Measurements from ENCODE around the gene NUTF2.
A peak's percentile ranks its signal among the peaks of the same experiment; 100 is the strongest.
"Not testable (repeated sequence)": the region's sequence is repeated elsewhere in the genome, so short reads cannot be mapped to it uniquely, and the experiment has no call there.

Gene NUTF2

DNA sequence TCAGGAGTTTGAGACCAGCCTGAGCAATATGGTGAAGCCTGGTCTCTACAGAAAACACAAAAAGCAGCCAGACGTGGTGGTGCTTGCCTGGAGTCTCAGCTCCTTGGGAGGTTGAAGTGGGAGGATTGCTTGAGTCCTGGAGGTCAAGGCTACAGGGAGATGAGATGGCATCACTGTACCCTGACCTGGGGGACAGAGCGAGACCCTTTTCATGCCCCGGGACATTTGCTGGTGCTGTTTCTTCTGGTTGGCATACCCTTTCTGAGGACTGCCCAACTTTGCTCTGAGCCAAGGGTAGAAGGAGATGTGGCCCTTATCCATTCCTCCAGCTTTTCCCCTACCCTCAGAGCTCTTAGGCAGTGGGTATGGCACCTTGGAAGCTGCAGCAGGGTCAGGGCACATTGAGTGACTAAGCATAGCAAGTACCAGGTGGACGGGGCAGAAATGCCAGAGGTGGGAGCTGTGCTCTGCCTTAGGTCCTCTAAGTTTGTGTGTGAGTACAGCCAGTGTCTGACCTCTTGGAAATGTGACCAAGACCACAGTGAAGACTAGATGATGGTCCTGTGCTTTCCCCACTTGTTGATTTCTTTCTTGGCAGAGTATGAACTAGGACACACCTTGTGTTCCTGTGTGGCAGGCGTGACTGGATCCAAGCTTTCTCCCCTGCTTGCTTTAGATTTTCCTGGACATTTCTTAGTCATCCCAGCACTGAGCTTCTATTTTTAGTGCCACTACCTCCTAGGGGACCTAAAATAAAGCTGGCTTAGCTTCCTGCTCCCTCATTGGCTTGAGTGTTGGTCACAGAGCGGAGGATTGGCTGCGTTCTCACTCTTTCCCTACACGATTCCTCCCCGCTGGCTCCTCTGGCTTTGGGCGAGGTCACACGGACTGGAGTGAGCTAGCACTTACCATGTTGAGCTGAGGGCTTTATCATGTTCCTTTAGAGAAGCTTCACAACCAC, 16.2 kb downstream of the NUTF2 start:
- DNase-seq (ENCODE audit: low read depth in 2 of 2, low spot score in 1 of 2), result no peak

DNA sequence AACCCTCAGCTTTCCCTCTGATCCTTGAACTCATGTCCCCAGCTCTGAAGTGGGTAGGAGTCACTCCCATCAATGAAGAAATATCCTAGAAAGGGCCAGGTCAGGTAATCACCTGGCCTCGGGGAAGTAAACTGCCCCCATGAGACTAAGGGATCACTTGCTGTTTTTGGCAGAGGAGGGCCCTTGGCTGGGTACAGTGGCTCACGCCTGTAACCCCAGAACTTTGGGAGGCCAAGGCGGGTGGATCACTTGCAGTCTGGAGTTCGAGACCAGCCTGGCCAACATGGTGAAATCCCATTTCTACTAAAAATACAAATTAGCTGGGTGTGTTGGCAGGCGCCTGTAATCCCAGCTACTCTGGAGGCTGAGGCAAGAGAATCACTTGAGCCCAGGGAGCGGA, 17.3 kb downstream of the NUTF2 start:
- DNase-seq (ENCODE audit: low read depth in 2 of 2, low spot score in 1 of 2), result not testable (repeated sequence)

DNA sequence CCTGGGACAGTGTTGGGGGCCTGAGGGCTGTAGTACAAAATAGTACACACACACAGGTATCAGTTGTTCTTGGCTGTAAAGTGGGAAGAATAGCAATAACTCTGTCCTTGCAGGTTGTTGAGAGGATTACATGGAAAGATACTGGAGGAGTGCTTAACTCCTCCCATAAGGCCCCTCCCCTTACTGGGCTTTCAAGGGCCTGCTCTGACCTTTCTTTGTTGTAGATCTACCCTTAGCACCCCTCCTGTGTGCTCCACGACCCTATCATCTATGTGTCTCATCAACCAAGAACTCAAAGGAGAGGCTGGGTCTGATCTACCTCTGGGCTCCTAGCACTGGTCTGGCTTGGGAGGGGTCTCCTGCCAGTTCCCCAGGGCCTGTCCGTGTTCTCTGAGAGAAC, 17.9 kb downstream of the NUTF2 start:
- no peak for DNase-seq (ENCODE audit: low read depth in 2 of 2, low spot score in 1 of 2)

DNA sequence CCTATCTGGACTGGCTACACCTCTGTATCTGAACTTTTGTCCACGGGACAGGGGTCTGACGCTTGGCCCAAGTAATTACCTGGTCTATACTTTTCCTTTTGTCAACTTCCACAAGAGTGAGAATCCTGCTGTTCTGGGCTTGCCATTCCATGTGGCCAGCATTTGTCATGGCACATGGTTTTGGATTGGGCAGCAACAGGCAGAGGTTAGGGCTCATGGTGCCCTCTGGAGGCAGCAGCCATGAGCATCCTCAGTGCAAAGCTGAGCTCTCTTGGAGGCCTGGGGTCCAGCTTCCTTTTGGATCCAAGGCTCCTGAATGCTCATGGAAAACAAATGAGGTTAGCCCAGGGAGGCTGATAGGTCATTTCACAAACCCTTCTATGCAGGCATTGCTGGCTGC, 18.6 kb downstream of the NUTF2 start:
- DNase-seq (ENCODE audit: low read depth in 2 of 2, low spot score in 1 of 2), result no peak

DNA sequence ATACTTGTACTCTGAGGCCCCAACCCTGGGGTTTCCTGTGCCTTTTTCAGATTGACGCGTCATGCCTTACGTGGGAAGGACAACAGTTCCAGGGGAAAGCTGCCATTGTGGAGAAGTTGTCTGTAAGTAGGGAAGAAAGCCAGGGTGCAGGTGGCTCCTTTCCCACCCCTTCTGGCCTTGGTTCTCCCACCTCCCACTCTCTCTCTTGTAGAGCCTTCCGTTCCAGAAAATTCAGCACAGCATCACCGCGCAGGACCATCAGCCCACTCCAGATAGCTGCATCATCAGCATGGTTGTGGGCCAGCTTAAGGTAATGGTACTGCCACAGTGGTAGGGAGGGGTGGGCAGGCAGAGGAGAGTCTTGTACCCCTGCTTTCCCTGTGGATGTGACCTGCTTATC, 21.6 kb downstream of the NUTF2 start:
- DNase-seq (ENCODE audit: low read depth in 2 of 2, low spot score in 1 of 2), result no peak

DNA sequence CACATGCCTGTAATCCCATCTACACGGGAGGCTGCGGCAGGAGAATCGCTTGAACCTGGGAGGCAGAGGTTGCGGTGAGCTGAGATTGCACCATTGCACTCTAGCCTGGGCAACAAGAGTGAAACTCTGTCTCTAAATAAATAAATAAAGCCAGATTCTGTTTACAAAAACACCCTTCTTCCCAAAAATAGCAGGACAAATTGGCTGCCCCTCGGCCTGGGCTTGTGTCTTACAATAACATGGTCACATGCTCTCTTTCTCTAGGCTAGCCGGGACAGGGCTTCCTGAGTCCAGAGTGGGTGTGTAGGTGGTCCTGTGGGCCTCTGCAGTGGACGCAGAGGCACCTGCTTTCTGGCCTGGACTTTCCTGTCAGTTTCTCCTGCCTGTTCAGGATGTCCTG, 22.9 kb downstream of the NUTF2 start:
- no peak for DNase-seq (ENCODE audit: low read depth in 2 of 2, low spot score in 1 of 2)

DNA sequence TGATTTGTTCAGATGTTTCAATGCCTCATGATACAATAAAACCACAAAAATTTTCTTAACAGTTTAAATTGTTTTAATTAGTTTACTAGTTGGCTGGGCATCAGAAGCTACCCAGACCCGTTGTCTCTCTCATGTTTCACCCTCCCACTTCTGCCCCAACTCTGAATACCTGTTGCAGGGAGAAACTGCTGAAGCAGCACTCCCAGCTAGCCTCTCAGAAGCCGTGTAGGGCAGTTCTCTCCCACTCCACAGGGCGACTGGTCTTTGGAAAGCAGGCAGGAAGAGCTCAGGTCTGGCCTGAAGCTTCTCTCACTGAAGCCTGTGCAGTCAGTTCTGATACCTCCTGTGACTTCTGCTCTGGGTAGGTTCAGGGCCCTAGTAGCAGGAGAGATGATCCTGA, 24.5 kb downstream of the NUTF2 start:
- no peak for DNase-seq (ENCODE audit: low read depth in 2 of 2, low spot score in 1 of 2)

DNA sequence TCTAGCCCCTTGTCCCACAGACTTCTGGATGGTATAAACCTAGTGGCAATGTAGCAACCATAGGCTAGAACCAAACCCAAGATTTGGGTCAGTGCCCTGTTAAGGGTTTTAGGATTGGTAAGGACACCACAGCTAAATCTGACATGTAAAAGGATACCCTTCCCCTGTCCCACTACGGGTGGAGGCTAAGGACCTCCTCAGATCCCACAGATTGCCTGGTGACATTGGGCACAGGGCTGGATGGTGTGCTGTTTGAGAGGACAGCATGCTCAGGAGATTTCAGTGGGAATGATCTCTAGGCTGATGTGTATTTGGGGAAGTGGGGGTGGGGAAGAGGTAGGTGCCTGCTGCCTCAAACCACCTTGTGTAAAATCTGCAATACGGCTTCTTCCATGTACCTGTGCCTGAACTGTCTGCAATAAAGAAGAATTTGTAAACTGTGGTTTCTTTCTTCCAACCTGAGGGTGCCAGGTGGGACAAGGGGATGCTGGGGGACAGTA, 25.4 kb downstream of the NUTF2 start:
- DNase-seq (ENCODE audit: low read depth in 2 of 2, low spot score in 1 of 2), result no peak

DNA sequence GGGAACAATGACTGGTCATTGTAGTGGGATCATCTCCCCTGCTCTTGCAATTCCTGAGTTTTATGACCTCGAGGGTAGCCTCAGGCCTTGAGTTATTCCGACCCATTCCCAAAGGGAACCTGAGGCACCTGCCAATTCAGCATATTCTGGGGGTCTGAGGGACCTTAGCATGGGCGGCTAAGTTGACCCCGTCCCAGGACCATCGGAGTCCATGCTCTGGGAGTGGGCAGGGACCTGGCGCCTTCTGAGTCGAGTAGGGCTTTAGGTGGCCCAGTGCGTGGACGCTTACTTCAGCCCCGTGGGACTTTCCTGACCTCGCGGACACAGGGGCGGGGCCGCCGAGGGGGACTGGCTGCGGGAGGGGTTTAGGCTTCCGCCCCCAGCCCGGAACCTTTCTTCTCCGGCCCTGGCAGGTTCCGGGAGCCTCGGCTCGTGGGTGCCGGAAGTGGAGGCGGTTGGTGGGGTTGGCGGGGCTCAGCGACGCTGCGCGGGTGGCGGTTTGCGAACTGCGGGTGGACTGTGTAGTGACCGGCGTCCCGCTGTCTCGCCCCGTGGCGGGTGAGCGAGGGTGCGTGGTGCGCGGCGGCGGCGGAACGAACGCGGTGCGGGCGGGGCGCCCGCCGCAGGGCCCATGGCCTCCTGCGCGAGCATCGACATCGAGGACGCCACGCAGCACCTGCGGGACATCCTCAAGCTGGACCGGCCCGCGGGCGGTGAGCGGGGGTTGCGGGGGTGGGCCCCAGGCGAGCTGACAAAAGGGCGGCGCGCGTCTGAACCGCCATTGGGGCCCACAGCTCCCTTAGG, 26.1 kb downstream of the NUTF2 start, which contains the start of gene EDC4:
TSS of gene EDC4 (plus strand) at position 422 of the 804 bp plus-strand sequence. CDS start at position 632, 210 bp downstream.
- peak; percentile 72 to 80 for DNase-seq (ENCODE audit: low read depth in 2 of 2, low spot score in 1 of 2)

DNA sequence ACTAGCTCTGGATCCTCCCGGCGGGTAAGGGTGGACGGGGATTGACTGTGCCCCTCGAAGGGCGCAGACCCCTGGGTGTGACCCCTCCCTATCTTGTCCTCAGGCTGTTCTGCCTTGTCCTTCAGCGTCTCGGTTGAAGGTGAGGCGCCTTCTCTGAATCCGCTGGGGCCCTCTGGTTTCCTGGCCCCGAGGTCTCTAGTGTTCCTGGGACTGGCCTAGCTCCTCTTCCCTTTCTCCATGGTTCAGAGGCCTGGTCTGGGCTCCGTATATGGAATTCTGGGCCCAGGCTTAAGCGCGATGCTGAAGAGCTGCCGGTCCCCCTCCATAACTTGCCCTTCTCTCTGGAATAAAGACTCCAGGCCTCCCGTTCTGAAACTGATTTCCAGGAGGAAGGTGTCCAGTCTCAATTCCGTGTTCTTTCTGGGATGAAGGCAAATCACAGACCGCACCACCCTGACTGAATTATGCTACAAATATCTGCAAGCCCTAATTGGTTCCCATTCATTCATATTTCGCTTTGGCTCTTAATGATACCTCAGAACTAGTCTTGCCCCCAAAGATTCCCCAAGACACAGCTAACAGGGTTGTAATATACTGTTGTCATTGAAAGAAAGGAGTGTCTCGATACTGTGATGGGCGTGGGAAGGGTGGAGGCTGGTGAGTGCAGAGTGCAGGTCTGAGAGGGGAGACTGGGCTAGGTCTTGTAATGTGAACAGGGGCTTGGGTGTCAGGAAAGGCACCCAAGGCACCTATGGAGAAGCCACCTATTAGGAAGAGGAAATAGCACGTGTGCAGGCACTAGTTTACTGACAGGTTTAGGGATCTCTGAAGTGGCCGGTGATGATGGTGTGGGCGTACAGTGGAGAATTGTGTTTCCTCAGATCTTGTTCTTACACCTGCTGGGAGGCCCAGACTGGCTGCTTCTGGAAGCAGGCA, 27.0 kb downstream of the NUTF2 start:
- DNase-seq (ENCODE audit: low read depth in 2 of 2, low spot score in 1 of 2), result no peak

DNA sequence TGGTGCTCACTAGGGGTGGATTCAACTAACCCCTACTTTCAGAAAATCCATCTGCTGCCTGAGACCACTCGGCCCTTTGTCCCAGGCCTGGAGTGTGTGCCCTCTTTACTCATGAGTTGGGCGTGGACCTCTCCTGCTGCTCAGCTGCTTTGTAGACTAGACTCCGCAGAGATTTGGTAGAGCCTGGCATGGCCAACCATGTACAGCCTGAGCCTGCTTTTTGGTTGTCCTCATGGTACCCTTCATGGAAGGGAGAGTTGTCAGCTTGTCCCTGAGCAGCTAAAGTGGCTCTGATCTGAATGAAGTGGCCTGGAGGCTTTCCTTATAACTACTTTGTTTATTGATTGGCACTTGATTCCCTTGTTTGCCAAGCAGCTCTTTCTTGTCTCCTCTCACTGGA, 27.6 kb downstream of the NUTF2 start:
- no peak for DNase-seq (ENCODE audit: low read depth in 2 of 2, low spot score in 1 of 2)

DNA sequence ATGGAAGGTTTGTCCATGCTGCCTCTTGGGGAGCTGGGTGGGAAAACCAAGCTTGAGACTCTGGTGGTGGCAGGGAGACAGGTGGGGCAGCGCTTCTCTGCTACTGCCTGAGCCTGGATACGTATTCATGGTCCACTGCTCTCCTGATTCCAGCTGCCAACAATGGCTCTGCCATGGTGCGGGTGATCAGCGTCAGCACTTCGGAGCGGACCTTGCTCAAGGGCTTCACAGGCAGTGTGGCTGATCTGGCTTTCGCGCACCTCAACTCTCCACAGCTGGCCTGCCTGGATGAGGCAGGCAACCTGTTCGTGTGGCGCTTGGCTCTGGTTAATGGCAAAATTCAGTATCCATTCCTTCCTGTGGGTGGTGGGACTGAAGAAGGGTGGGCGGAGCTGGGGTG, 30.3 kb downstream of the NUTF2 start:
- DNase-seq (ENCODE audit: low read depth in 2 of 2, low spot score in 1 of 2), result no peak

DNA sequence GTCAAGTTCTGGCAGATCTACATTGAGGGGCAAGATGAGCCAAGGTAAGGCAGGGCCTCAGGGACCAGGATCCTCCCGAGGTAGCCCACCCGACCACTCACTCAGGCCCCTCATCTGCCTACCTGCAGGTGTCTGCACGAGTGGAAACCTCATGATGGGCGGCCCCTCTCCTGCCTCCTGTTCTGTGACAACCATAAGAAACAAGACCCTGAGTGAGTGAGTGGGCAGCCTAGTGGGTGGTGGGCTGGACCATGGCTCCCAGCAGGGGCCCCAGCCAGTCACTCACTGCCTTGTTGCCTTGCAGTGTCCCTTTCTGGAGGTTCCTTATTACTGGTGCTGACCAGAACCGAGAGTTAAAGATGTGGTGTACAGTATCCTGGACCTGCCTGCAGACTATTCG, 31.5 kb downstream of the NUTF2 start:
- no peak for DNase-seq (ENCODE audit: low read depth in 2 of 2, low spot score in 1 of 2)

DNA sequence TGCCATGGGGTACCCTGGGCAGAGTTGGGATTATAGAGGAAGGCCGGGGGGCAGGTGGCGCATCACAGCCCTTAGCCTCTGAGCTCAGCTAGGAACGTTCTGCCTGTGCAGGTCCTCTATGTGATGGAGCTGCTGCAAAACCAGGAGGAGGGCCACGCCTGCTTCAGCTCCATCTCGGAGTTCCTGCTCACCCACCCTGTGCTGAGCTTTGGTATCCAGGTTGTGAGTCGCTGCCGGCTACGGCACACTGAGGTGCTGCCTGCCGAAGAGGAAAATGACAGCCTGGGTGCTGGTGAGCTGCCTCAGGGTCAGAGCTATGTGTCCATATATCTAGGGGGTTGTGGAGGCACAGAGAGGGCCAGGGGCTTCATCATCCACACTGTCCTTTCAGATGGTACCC, 32.1 kb downstream of the NUTF2 start:
- DNase-seq (ENCODE audit: low read depth in 2 of 2, low spot score in 1 of 2), result no peak

DNA sequence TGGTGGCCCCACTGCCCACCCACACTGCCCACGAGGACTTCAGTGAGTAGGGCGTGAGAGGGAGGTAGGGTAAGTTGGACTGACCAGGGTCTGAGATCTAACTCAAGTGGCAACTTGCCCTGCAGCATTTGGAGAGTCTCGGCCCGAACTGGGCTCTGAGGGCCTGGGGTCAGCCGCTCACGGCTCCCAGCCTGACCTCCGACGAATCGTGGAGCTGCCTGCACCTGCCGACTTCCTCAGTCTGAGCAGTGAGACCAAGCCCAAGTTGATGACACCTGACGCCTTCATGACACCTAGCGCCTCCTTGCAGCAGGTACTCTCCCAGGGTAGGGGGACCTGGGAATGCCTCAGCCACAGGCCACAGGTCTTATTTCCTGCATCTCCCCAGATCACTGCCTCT, 32.7 kb downstream of the NUTF2 start:
- DNase-seq (ENCODE audit: low read depth in 2 of 2, low spot score in 1 of 2), result no peak

DNA sequence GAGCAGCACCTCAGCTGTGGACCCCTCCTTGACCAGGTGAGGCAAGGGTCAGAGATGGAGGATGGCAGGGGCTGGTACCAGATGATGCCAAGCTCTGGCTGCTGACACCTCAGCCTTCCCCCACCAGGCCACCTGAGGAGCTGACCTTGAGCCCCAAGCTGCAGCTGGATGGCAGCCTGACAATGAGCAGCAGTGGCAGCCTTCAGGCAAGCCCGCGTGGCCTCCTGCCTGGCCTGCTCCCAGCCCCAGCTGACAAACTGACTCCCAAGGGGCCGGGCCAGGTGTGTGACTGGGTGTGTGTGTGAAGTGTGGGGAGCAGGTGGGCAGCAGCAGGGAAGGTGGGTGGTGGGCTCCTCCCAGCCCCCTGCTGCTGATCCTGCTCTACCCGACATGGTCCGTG, 33.2 kb downstream of the NUTF2 start:
- no peak for DNase-seq (ENCODE audit: low read depth in 2 of 2, low spot score in 1 of 2)

DNA sequence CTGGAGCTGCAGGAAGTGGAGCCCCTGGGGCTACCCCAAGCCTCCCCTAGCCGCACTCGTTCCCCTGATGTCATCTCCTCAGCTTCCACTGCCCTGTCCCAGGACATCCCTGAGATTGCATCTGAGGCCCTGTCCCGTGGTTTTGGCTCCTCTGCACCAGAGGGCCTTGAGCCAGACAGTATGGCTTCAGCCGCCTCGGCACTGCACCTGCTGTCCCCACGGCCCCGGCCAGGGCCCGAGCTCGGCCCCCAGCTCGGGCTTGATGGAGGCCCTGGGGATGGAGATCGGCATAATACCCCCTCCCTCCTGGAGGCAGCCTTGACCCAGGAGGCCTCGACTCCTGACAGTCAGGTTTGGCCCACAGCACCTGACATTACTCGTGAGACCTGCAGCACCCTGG, 33.9 kb downstream of the NUTF2 start:
- DNase-seq (ENCODE audit: low read depth in 2 of 2, low spot score in 1 of 2), result no peak

DNA sequence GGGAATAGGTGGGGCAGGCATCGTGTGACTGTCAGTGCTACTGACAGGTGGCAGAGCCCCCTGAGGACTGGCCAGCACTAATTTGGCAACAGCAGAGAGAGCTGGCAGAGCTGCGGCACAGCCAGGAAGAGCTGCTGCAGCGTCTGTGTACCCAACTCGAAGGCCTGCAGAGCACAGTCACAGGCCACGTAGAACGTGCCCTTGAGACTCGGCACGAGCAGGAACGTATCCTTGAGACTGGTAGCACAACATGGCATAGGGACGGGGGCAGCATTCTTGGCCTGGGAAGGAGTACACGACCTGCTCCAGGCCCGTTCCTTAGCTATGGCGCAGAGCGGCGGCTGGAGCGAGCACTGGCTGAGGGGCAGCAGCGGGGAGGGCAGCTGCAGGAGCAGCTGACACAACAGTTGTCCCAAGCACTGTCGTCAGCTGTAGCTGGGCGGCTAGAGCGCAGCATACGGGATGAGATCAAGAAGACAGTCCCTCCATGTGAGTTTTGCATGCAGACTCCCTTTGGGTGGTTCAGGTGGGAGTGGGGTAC, 35.0 kb downstream of the NUTF2 start:
- no peak for DNase-seq (ENCODE audit: low read depth in 2 of 2, low spot score in 1 of 2)

DNA sequence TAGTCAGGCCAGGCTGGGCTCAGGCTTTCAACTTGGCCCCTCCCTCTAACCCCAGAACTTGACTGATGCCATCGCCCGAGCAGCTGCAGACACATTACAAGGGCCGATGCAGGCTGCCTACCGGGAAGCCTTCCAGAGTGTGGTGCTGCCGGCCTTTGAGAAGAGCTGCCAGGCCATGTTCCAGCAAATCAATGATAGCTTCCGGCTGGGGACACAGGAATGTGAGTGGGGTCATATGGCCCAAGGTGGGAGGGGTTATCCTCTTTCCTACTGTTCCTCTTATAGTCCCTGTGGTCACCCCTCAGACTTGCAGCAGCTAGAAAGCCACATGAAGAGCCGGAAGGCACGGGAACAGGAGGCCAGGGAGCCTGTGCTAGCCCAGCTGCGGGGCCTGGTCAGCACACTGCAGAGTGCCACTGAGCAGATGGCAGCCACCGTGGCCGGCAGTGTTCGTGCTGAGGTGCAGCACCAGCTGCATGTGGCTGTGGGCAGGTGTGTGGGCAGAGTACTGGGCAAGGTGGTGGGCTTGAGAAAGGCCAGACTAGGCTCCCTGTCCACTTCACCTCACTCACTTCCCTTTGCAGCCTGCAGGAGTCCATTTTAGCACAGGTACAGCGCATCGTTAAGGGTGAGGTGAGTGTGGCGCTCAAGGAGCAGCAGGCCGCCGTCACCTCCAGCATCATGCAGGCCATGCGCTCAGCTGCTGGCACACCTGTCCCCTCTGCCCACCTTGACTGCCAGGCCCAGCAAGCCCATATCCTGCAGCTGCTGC, 35.8 kb downstream of the NUTF2 start:
- DNase-seq (ENCODE audit: low read depth in 2 of 2, low spot score in 1 of 2), result no peak

Data from stimulated activated CD8-positive, alpha-beta memory T cell treated with anti-CD3 and anti-CD28 coated beads, Interleukin-4, amount 100 ng/mL, for 1 hour (primary cell).